Activated CD8-positive, alpha-beta memory T cell treated with anti-CD3 and anti-CD28 coated beads for 48 hours (primary cell): ENCODE measurements around the gene MUC5B.
A peak's percentile ranks its signal among the peaks of the same experiment; 100 is the strongest.
"Not testable (repeated sequence)": the region's sequence is repeated elsewhere in the genome, so short reads cannot be mapped to it uniquely, and the experiment has no call there.

Experiments used
- DNase-seq, 3 experiments: peaks; one replicate each; pipeline ENCODE4 v3.0.0-alpha.2; 2020; ENCODE audit warnings: low read depth in 2 of 3, low spot score in 2 of 3

Gene MUC5B

DNA sequence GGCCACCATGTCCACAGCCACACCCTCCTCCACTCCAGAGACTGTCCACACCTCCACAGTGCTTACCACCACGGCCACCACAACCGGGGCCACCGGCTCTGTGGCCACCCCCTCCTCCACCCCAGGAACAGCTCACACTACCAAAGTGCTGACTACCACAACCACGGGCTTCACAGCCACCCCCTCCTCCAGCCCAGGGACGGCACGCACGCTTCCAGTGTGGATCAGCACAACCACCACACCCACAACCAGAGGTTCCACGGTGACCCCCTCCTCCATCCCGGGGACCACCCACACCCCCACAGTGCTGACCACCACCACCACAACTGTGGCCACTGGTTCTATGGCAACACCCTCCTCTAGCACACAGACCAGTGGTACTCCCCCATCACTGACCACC, 21.7 kb downstream of the MUC5B start:
- not testable (repeated sequence) for DNase-seq

GRCh38 chr11:1245717-1246116, 22.9 kb downstream of the MUC5B start:
- not testable (repeated sequence) for DNase-seq

DNA sequence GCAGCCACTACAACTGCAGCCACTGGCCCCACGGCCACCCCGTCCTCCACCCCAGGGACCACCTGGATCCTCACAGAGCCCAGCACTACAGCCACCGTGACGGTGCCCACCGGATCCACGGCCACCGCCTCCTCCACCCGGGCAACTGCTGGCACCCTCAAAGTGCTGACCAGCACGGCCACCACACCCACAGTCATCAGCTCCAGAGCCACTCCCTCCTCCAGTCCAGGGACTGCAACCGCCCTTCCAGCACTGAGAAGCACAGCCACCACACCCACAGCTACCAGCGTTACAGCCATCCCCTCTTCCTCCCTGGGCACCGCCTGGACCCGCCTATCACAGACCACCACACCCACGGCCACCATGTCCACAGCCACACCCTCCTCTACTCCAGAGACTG, 23.4 kb downstream of the MUC5B start:
- DNase-seq = not testable (repeated sequence)

DNA sequence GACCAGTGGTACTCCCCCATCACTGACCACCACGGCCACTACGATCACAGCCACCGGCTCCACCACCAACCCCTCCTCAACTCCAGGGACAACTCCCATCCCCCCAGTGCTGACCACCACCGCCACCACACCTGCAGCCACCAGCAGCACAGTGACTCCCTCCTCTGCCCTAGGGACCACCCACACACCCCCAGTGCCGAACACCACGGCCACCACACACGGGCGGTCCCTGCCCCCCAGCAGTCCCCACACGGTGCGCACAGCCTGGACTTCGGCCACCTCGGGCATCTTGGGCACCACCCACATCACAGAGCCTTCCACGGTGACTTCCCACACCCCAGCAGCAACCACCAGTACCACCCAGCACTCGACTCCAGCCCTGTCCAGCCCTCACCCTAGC, 24.2 kb downstream of the MUC5B start:
- DNase-seq = not testable (repeated sequence)

- DNase-seq = not testable (repeated sequence)
Observed at GRCh38 chr11:1248951-1249350, 26.1 kb downstream of the MUC5B start.

DNA sequence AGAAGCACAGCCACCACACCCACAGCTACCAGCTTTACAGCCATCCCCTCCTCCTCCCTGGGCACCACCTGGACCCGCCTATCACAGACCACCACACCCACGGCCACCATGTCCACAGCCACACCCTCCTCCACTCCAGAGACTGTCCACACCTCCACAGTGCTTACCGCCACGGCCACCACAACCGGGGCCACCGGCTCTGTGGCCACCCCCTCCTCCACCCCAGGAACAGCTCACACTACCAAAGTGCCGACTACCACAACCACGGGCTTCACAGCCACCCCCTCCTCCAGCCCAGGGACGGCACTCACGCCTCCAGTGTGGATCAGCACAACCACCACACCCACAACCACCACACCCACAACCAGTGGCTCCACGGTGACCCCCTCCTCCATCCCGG, 27.5 kb downstream of the MUC5B start:
- DNase-seq = not testable (repeated sequence)

DNA sequence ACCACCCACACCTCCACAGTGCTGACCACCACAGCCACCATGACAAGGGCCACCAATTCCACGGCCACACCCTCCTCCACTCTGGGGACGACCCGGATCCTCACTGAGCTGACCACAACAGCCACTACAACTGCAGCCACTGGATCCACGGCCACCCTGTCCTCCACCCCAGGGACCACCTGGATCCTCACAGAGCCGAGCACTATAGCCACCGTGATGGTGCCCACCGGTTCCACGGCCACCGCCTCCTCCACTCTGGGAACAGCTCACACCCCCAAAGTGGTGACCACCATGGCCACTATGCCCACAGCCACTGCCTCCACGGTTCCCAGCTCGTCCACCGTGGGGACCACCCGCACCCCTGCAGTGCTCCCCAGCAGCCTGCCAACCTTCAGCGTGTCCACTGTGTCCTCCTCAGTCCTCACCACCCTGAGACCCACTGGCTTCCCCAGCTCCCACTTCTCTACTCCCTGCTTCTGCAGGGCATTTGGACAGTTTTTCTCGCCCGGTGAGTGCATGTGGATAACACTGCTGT, 28.4 kb downstream of the MUC5B start:
- DNase-seq = no peak

DNA sequence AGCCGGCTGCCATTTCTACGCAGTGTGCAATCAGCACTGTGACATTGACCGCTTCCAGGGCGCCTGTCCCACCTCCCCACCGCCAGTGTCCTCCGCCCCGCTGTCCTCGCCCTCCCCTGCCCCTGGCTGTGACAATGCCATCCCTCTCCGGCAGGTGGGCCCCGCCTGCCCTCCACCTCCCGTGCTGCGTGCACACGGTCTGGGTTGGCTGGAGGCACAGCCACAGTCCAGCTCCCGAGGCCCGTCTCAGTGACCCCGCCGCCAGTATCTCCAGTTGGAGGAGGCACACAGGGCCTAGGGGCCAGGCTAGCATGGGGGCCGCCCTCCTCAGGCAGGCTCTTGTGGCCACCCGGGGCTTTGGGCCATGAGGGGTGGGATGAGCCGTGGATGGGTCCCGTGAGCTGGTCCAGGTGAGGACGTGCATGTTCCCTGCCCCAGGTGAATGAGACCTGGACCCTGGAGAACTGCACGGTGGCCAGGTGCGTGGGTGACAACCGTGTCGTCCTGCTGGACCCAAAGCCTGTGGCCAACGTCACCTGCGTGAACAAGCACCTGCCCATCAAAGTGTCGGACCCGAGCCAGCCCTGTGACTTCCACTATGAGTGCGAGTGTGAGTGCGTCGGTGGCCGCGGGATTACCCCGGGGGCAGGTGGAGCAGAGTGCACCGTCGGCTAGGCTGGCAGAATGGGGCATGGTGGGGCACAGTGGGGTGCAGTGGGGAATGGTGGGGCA, 29.7 kb downstream of the MUC5B start:
- no peak for DNase-seq

- no peak for DNase-seq
Observed at GRCh38 chr11:1253103-1253485, 30.2 kb downstream of the MUC5B start.

DNA sequence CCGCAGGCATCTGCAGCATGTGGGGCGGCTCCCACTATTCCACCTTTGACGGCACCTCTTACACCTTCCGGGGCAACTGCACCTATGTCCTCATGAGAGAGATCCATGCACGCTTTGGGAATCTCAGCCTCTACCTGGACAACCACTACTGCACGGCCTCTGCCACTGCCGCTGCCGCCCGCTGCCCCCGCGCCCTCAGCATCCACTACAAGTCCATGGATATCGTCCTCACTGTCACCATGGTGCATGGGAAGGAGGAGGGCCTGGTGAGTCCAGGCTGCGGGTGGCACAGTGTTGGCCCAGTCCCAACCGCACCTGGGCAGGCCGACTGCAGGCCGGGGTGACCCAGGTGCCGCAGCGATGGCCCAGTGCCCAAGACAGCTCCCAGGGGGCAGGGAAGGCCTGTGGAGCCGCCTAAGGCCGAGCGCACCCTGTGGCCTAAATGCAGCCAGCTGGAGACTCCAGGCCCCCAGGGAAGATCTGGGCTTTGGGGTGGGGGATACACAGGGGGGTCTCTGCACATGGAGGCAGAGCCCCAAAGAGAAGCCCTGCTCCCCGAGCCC, 31.3 kb downstream of the MUC5B start:
- no peak for DNase-seq

DNA sequence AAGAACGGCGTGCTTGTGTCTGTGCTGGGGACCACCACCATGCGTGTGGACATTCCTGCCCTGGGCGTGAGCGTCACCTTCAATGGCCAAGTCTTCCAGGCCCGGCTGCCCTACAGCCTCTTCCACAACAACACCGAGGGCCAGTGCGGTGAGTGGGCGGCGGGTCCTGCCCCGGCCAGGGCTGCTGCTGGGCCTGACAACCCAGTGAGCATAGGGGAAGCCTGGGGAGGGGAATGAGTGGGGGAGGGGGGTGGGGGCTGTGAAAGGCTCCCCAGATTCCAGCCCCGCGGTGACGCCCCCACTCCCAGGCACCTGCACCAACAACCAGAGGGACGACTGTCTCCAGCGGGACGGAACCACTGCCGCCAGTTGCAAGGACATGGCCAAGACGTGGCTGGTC, 31.9 kb downstream of the MUC5B start:
- no peak for DNase-seq

- DNase-seq = no peak
Observed at GRCh38 chr11:1255151-1255550, 32.3 kb downstream of the MUC5B start.

DNA sequence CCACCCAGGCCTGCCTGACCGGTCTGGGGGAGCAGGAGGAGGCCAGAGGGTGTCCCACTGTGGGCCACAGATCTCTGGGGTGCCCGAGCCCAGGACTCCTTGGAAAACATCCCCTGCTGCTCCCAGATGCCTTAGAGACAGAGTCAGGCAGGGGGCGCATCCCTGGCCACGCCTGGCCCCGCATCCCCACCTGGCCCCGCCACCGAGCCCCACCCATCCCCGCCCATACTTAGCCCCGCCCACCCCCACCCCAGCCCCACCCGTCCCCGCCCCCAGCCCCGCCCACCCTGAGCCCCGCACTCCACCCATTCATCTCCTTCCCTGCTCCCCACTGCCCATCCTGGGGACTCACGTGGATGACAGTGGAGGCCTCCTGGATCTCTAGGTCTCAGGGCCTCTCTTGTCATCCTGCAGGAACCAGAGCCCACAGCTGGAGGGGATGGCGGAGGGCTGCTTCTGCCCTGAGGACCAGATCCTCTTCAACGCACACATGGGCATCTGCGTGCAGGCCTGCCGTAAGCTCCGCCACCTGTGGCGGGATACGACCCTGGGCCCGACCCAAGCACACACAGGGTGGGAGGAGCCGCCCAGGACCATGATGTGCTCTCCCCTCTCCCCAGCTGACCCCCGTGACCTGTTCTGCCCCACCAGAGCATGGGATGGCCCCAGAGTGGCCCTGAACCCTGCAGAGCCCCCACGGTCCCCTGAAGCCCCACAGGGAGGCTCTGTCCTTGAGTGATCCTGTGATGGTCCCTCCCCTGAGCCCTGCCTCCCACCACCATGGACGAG, 33.6 kb downstream of the MUC5B start:
- no peak for DNase-seq

DNA sequence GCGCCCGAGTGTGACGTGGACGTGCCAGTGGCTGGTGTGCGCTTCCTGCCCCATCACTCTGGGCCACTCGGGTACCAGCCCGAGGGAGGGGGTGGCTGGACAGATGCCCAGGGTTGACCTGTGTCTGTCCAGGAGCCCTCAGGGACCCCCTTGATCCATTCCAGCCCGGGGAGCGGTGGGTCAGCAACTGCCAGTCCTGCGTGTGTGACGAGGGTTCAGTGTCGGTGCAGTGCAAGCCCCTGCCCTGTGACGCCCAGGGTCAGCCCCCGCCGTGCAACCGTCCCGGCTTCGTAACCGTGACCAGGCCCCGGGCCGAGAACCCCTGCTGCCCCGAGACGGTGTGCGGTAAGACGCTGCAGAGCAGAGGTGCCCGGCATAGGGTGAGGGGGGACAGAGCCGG, 34.5 kb downstream of the MUC5B start:
- no peak for DNase-seq

DNA sequence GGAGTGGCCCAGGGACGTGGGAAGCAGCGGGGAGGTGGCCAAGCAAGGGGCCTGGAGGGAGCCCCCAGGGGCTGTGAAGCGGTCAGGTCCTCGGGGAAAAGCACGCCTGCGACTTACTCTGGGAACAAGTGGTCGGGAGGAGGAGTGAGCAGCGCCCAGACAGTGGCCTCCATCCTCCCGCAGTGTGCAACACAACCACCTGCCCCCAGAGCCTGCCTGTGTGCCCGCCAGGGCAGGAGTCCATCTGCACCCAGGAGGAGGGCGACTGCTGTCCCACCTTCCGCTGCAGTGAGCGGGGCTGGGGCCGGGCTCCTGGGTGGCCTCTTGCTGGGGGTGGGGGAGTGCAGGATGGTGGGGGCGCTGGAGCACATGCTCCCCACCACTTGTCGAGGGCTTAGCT, 35.0 kb downstream of the MUC5B start:
- DNase-seq = no peak

GRCh38 chr11:1258401-1259075, 35.7 kb downstream of the MUC5B start:
- DNase-seq = no peak

- DNase-seq = no peak
Observed at GRCh38 chr11:1259076-1259461, 36.2 kb downstream of the MUC5B start.

DNA sequence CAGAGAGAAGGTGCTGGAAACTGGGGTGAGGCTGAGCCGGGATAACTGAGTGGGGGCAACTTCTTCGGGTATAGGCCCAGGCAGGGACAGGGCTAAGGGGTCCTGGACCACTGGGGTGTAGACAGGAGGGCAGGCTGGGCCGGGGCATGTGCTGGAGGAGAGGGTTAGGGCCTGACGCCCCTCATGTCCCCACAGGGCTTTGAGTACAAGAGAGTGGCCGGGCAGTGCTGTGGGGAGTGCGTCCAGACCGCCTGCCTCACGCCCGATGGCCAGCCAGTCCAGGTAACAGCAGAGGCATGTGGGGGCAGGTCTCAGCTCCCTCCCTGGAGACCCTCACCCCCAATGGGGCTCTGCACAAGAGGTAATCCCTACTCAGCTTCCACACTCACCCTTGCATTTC, 36.7 kb downstream of the MUC5B start:
- DNase-seq = no peak

DNA sequence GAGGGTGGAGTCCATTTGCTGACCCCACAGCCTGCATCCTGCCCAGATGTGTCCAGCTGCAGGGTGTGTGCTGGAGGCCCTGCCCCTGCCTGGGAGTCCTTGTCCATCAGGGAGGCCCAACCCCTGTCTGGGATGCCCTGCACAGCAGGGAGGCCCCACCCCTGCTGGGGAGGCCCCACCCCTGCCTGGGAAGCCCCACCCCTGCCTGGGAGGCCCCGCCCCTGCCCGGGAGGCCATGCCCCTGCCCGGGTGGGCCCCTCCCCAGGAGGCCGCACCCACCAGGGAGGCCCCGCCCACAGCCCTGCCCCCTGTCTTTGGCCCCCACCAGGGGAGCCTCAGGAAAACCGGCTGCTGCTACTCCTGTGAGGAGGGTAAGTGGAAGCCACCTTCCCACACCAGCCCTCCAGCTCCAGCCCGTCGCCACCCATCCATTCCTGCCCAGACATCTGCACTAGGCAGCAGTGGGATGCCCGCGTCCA, 37.2 kb downstream of the MUC5B start:
- peak in 1 of 3 experiments; percentile 22 for DNase-seq

DNA sequence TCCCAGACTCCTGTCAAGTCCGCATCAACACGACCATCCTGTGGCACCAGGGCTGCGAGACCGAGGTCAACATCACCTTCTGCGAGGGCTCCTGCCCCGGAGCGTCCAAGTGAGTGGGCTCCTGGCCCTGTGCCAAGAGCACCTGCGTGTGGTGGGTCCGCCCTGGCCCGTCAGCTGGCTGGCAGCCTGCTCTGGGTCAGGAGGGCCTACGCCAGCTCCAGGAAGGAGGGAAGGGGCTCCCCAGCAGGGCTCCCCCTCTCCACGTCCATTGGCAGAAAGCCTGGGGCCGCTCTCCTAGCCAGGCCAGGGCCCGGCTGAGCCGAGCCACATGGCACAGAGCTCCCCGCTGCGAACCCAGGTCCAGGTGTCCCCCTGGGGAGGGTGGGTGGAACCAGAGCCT, 37.8 kb downstream of the MUC5B start:
- DNase-seq = no peak
